A673 (cell line): ENCODE measurements around the gene AKAP5. TPM values are rescaled to one million over a fixed set of nuclear protein-coding genes. Genes with fewer than 3 reads are reported as not detected.

Experiments
- BruUV-seq: library from RNA; stranded (reverse); fragments of 400-500 nt; replicated peaks from 2 replicates; lab custom pipeline; 2021; lab: Mats Ljungman, UMichigan
- CTCF ChIA-PET: fragments of 300-600 bp; sonication (Branson Sonifier 250); formaldehyde crosslinking; loops from one replicate; lab custom pipeline; 2022; ENCODE audit warnings: antibody characterized with exemption; lab: Charles Lee
- POLR2A ChIA-PET: fragments of 300-600 bp; sonication (Branson Sonifier 250); formaldehyde crosslinking; loops from one replicate; lab custom pipeline; 2022; ENCODE audit warnings: antibody characterized with exemption; ENCODE audit not compliant: low non-redundant PET; lab: Charles Lee
- DNase-seq: peaks from one replicate; pipeline ENCODE4 v3.0.0-alpha.2; 2015; ENCODE audit warnings: low spot score
- H3K27ac ChIP-seq: fragments of 200-600 bp; sonication (generic); 2 replicates; pipeline ENCODE4 v1.5.1; 2016; ENCODE audit warnings: mixed run types, low read depth, mild to moderate bottlenecking, mixed read lengths, antibody characterized with exemption, low read length; ENCODE audit not compliant: poor library complexity, severe bottlenecking
- H3K27me3 ChIP-seq: fragments of 200-600 bp; sonication (generic); replicated peaks from 2 replicates; pipeline ENCODE4 v1.6.1; 2017; ENCODE audit warnings: mixed run types, low read depth, mild to moderate bottlenecking, mixed read lengths, antibody characterized with exemption, low read length; ENCODE audit not compliant: insufficient read depth, poor library complexity
- H3K36me3 ChIP-seq: fragments of 200-600 bp; sonication (generic); 2 replicates; pipeline ENCODE4 v1.6.1; 2016; ENCODE audit warnings: mixed run types, mild to moderate bottlenecking, mixed read lengths, antibody characterized with exemption, low read length; ENCODE audit not compliant: insufficient read depth, poor library complexity, severe bottlenecking
- H3K4me1 ChIP-seq: fragments of 200-600 bp; sonication (generic); 2 replicates; pipeline ENCODE4 v1.6.1; 2017; ENCODE audit warnings: mixed run types, mild to moderate bottlenecking, mixed read lengths, antibody characterized with exemption, low read length; ENCODE audit not compliant: insufficient read depth, poor library complexity, severe bottlenecking
- H3K4me3 ChIP-seq: fragments of 200-600 bp; sonication (generic); 2 replicates; pipeline ENCODE4 v1.5.1; 2016; ENCODE audit warnings: low read depth, mixed run types, mild to moderate bottlenecking, mixed read lengths, low read length; ENCODE audit not compliant: poor library complexity, severe bottlenecking
- H3K9me3 ChIP-seq: fragments of 200-600 bp; sonication (generic); 2 replicates; pipeline ENCODE4 v1.6.1; 2016; ENCODE audit warnings: mixed run types, low read depth, mild to moderate bottlenecking, mixed read lengths, antibody characterized with exemption, low read length; ENCODE audit not compliant: poor library complexity, severe bottlenecking
- CTCF ChIP-seq: fragments of 300-800, 200-600 bp; sonication (generic); conservative IDR thresholded peaks from 2 replicates; pipeline ENCODE4 v1.5.1; 2017; ENCODE audit warnings: low read depth, mild to moderate bottlenecking, antibody characterized with exemption, low read length, moderate library complexity, mixed read lengths
- EZH2 ChIP-seq: fragments of 200-600 bp; sonication (generic); IDR thresholded peaks from 2 replicates; pipeline ENCODE4 v1.6.1; 2017; ENCODE audit warnings: borderline replicate concordance, low read depth, mild to moderate bottlenecking, mixed read lengths, antibody characterized with exemption, low read length; ENCODE audit not compliant: poor library complexity, severe bottlenecking
- intact Hi-C: fragments of 100-400 bp; cut with micrococcal nuclease; formaldehyde crosslinking; loops from one replicate; pipeline ENCODE4 v1.10.0; 2022; ENCODE audit not compliant: unreplicated experiment
- total RNA-seq: library from RNA; stranded (reverse); gene quantifications from 2 replicates; pipeline ENCODE4 v1.2.3, GENCODE V29; 2021

Gene AKAP5
- total RNA-seq, 1 experiment from 2014 or later = 2.6 TPM

GRCh38 chr14:64504897-64505794 is 39.8 kb downstream of the AKAP5 start:
- no peak for TF ChIP-seq EZH2
- no peak for TF ChIP-seq CTCF
- TSS peak; percentile 53 for BruUV-seq
- H3K27me3 ChIP-seq = no peaks in the 10 kb centered on the region
- H3K36me3 ChIP-seq = no peaks in the 10 kb centered on the region
- H3K4me1 ChIP-seq = peaks cover 36% of the 10 kb centered on the region
- CTCF ChIA-PET = no interaction called here
- H3K4me3 ChIP-seq = peak overlapping the region; percentile 87
- intact Hi-C loops = loop anchor here (1.0 kb wide), 1 partner anchor 35 kb away; the partner anchor contains the start of gene HSPA2
- POLR2A ChIA-PET = interaction anchor here (0.6 kb wide), 1 partner anchor 37 kb away, joined by 3 read pairs; no protein-coding TSS in a partner anchor
- peak; percentile 94 for DNase-seq
- no peaks in the 10 kb centered on the region for H3K9me3 ChIP-seq
- peak overlapping the region; percentile 100 for H3K27ac ChIP-seq

GRCh38 chr14:64506721-64507120 is 41.4 kb downstream of the AKAP5 start:
- H3K27ac ChIP-seq = no peak overlapping the region
- intact Hi-C loops = no loop called here
- CTCF ChIA-PET = no interaction called here
- no peaks in the 10 kb centered on the region for H3K36me3 ChIP-seq
- peak overlapping the region; percentile 13 for H3K4me3 ChIP-seq
- DNase-seq = no peak
- TF ChIP-seq CTCF (no peak), EZH2 (no peak)
- BruUV-seq = no TSS peak
- H3K27me3 ChIP-seq = no peaks in the 10 kb centered on the region
- H3K9me3 ChIP-seq = no peaks in the 10 kb centered on the region
- POLR2A ChIA-PET = interaction anchor here (0.6 kb wide), 1 partner anchor 109 kb away, joined by 3 read pairs; no protein-coding TSS in a partner anchor
- peaks cover 43% of the 10 kb centered on the region for H3K4me1 ChIP-seq

GRCh38 chr14:64507376-64508156 is 42.3 kb downstream of the AKAP5 start:
- Histone ChIP-seq H3K27ac (no peak overlapping the region), H3K27me3 (no peaks in the 10 kb centered on the region), H3K4me1 (peaks cover 35% of the 10 kb centered on the region), H3K9me3 (no peaks in the 10 kb centered on the region), H3K4me3 (peak overlapping the region; percentile 13), H3K36me3 (no peaks in the 10 kb centered on the region)
- no peak for TF ChIP-seq CTCF
- TF ChIP-seq EZH2 = no peak
- POLR2A ChIA-PET = interaction anchor here (0.6 kb wide), 1 partner anchor 110 kb away, joined by 3 read pairs; no protein-coding TSS in a partner anchor
- no peak for DNase-seq
- CTCF ChIA-PET = no interaction called here
- no TSS peak for BruUV-seq
- intact Hi-C loops = no loop called here
